ENCODE measurements around the gene TANC1.

Gene TANC1

GRCh38 chr2:159174759-159175158, 206.3 kb downstream of the TANC1 start:
- Mint-ChIP-seq H3K36me3 (ENCODE audit: insufficient read depth) (no peaks in the 10 kb centered on the region), H3K4me3 (no peak overlapping the region), H3K27me3 (no peaks in the 10 kb centered on the region), H3K9me3 (no peaks in the 10 kb centered on the region), H3K4me1 (no peaks in the 10 kb centered on the region), H3K27ac (ENCODE audit: low read depth) (no peak overlapping the region)
- ATAC-seq (replicated peaks; ENCODE audit: extremely low read depth, poor library complexity, severe bottlenecking) (no peak), DNase-seq (ENCODE audit: low spot score in 2 of 2) (no peak)

GRCh38 chr2:159175182-159175581, 206.7 kb downstream of the TANC1 start:
- Mint-ChIP-seq H3K9me3 (no peaks in the 10 kb centered on the region), H3K27me3 (no peaks in the 10 kb centered on the region), H3K4me3 (no peak overlapping the region), H3K4me1 (no peaks in the 10 kb centered on the region), H3K36me3 (ENCODE audit: insufficient read depth) (no peaks in the 10 kb centered on the region), H3K27ac (ENCODE audit: low read depth) (no peak overlapping the region)
- DNase-seq (ENCODE audit: low spot score in 2 of 2) = no peak
- ATAC-seq (replicated peaks; ENCODE audit: extremely low read depth, poor library complexity, severe bottlenecking) = no peak

GRCh38 chr2:159175927-159176326, 207.5 kb downstream of the TANC1 start:
- Mint-ChIP-seq H3K9me3 (no peaks in the 10 kb centered on the region), H3K4me1 (no peaks in the 10 kb centered on the region), H3K4me3 (no peak overlapping the region), H3K27ac (ENCODE audit: low read depth) (no peak overlapping the region), H3K36me3 (ENCODE audit: insufficient read depth) (no peaks in the 10 kb centered on the region), H3K27me3 (no peaks in the 10 kb centered on the region)
- DNase-seq (ENCODE audit: low spot score in 2 of 2) (no peak), ATAC-seq (replicated peaks; ENCODE audit: extremely low read depth, poor library complexity, severe bottlenecking) (no peak)

- peaks cover 1% of the 10 kb centered on the region for H3K36me3 Mint-ChIP-seq (ENCODE audit: insufficient read depth)
- no peak for ATAC-seq (replicated peaks; ENCODE audit: extremely low read depth, poor library complexity, severe bottlenecking)
Observed at GRCh38 chr2:159176555-159176954, 208.1 kb downstream of the TANC1 start.

GRCh38 chr2:159177357-159177756, 208.9 kb downstream of the TANC1 start:
- Mint-ChIP-seq H3K27me3 (no peaks in the 10 kb centered on the region), H3K36me3 (ENCODE audit: insufficient read depth) (peaks cover 1% of the 10 kb centered on the region), H3K4me1 (no peaks in the 10 kb centered on the region), H3K9me3 (no peaks in the 10 kb centered on the region), H3K27ac (ENCODE audit: low read depth) (no peak overlapping the region), H3K4me3 (no peak overlapping the region)
- DNase-seq (ENCODE audit: low spot score in 2 of 2) (no peak), ATAC-seq (replicated peaks; ENCODE audit: extremely low read depth, poor library complexity, severe bottlenecking) (no peak)

More at GRCh38 chr2:159176555-159176954, 208.1 kb downstream of the TANC1 start:
- no peak for DNase-seq (ENCODE audit: low spot score in 2 of 2)
- H3K27ac Mint-ChIP-seq (ENCODE audit: low read depth) = no peak overlapping the region
- no peaks in the 10 kb centered on the region for H3K4me1 Mint-ChIP-seq
- H3K4me3 Mint-ChIP-seq = no peak overlapping the region
- H3K9me3 Mint-ChIP-seq = no peaks in the 10 kb centered on the region
- no peaks in the 10 kb centered on the region for H3K27me3 Mint-ChIP-seq

- ATAC-seq (replicated peaks; ENCODE audit: extremely low read depth, poor library complexity, severe bottlenecking) (no peak), DNase-seq (ENCODE audit: low spot score in 2 of 2) (no peak)
- Mint-ChIP-seq H3K4me1 (no peaks in the 10 kb centered on the region), H3K9me3 (no peaks in the 10 kb centered on the region), H3K4me3 (no peak overlapping the region), H3K27ac (ENCODE audit: low read depth) (no peak overlapping the region), H3K27me3 (no peaks in the 10 kb centered on the region), H3K36me3 (ENCODE audit: insufficient read depth) (peaks cover 1% of the 10 kb centered on the region)
Observed at GRCh38 chr2:159177957-159178356, 209.5 kb downstream of the TANC1 start.

GRCh38 chr2:159179096-159179495, 210.7 kb downstream of the TANC1 start:
- DNase-seq (ENCODE audit: low spot score in 2 of 2) = no peak
- Mint-ChIP-seq H3K36me3 (ENCODE audit: insufficient read depth) (peaks cover 1% of the 10 kb centered on the region), H3K27ac (ENCODE audit: low read depth) (no peak overlapping the region), H3K4me1 (no peaks in the 10 kb centered on the region), H3K9me3 (no peaks in the 10 kb centered on the region), H3K27me3 (no peaks in the 10 kb centered on the region), H3K4me3 (no peak overlapping the region)
- no peak for ATAC-seq (replicated peaks; ENCODE audit: extremely low read depth, poor library complexity, severe bottlenecking)

- no peak overlapping the region for H3K27ac Mint-ChIP-seq (ENCODE audit: low read depth)
- no peak for DNase-seq (ENCODE audit: low spot score in 2 of 2)
- no peaks in the 10 kb centered on the region for H3K4me1 Mint-ChIP-seq
- H3K4me3 Mint-ChIP-seq = no peak overlapping the region
- H3K9me3 Mint-ChIP-seq = no peaks in the 10 kb centered on the region
- no peaks in the 10 kb centered on the region for H3K27me3 Mint-ChIP-seq
- no peak for ATAC-seq (replicated peaks; ENCODE audit: extremely low read depth, poor library complexity, severe bottlenecking)
- peaks cover 1% of the 10 kb centered on the region for H3K36me3 Mint-ChIP-seq (ENCODE audit: insufficient read depth)
Observed at GRCh38 chr2:159179696-159180095, 211.3 kb downstream of the TANC1 start.

- peaks cover 1% of the 10 kb centered on the region for H3K36me3 Mint-ChIP-seq (ENCODE audit: insufficient read depth)
- no peak overlapping the region for H3K27ac Mint-ChIP-seq (ENCODE audit: low read depth)
- H3K4me3 Mint-ChIP-seq = no peak overlapping the region
- H3K27me3 Mint-ChIP-seq = no peaks in the 10 kb centered on the region
- no peak for ATAC-seq (replicated peaks; ENCODE audit: extremely low read depth, poor library complexity, severe bottlenecking)
- no peaks in the 10 kb centered on the region for H3K4me1 Mint-ChIP-seq
- no peak for DNase-seq (ENCODE audit: low spot score in 2 of 2)
- H3K9me3 Mint-ChIP-seq = no peaks in the 10 kb centered on the region
Observed at GRCh38 chr2:159183346-159183745, 214.9 kb downstream of the TANC1 start.

GRCh38 chr2:159185401-159186130, 217.1 kb downstream of the TANC1 start:
- no peak for DNase-seq (ENCODE audit: low spot score in 2 of 2)
- Mint-ChIP-seq H3K9me3 (no peaks in the 10 kb centered on the region), H3K4me1 (no peaks in the 10 kb centered on the region), H3K4me3 (no peak overlapping the region), H3K36me3 (ENCODE audit: insufficient read depth) (peaks cover 1% of the 10 kb centered on the region), H3K27me3 (no peaks in the 10 kb centered on the region), H3K27ac (ENCODE audit: low read depth) (no peak overlapping the region)
- no peak for ATAC-seq (replicated peaks; ENCODE audit: extremely low read depth, poor library complexity, severe bottlenecking)

- no peaks in the 10 kb centered on the region for H3K4me1 Mint-ChIP-seq
- no peaks in the 10 kb centered on the region for H3K9me3 Mint-ChIP-seq
- H3K27ac Mint-ChIP-seq (ENCODE audit: low read depth) = no peak overlapping the region
- no peaks in the 10 kb centered on the region for H3K27me3 Mint-ChIP-seq
- no peak for DNase-seq (ENCODE audit: low spot score in 2 of 2)
- no peaks in the 10 kb centered on the region for H3K36me3 Mint-ChIP-seq (ENCODE audit: insufficient read depth)
- no peak overlapping the region for H3K4me3 Mint-ChIP-seq
- no peak for ATAC-seq (replicated peaks; ENCODE audit: extremely low read depth, poor library complexity, severe bottlenecking)
Observed at GRCh38 chr2:159186462-159186861, 218.0 kb downstream of the TANC1 start.

- Mint-ChIP-seq H3K4me1 (no peaks in the 10 kb centered on the region), H3K9me3 (no peaks in the 10 kb centered on the region), H3K4me3 (no peak overlapping the region), H3K27ac (ENCODE audit: low read depth) (no peak overlapping the region), H3K36me3 (ENCODE audit: insufficient read depth) (no peaks in the 10 kb centered on the region), H3K27me3 (no peaks in the 10 kb centered on the region)
- no peak for DNase-seq (ENCODE audit: low spot score in 2 of 2)
- ATAC-seq (replicated peaks; ENCODE audit: extremely low read depth, poor library complexity, severe bottlenecking) = no peak
Observed at GRCh38 chr2:159187106-159187505, 218.7 kb downstream of the TANC1 start.

GRCh38 chr2:159188449-159188848, 220.0 kb downstream of the TANC1 start:
- no peaks in the 10 kb centered on the region for H3K9me3 Mint-ChIP-seq
- H3K4me3 Mint-ChIP-seq = no peak overlapping the region
- no peak for ATAC-seq (replicated peaks; ENCODE audit: extremely low read depth, poor library complexity, severe bottlenecking)
- no peaks in the 10 kb centered on the region for H3K4me1 Mint-ChIP-seq
- no peak for DNase-seq (ENCODE audit: low spot score in 2 of 2)
- no peaks in the 10 kb centered on the region for H3K36me3 Mint-ChIP-seq (ENCODE audit: insufficient read depth)
- H3K27ac Mint-ChIP-seq (ENCODE audit: low read depth) = no peak overlapping the region
- H3K27me3 Mint-ChIP-seq = no peaks in the 10 kb centered on the region
